Liver (tissue), 9 donors: ENCODE measurements around the gene GNB5. TPM values are rescaled to one million over a fixed set of nuclear protein-coding genes. Genes with fewer than 3 reads are reported as not detected.
A peak's percentile ranks its signal among the peaks of the same experiment; 100 is the strongest.

Experiments
- DNase-seq: peaks from one replicate; pipeline ENCODE4 v3.0.0-alpha.2; 2017; ENCODE audit warnings: low spot score
- H3K27ac ChIP-seq, 2 donors: one replicate each; pipeline ENCODE4 v1.7.0; 2013; ENCODE audit warnings: inconsistent platforms in 2 of 2, low read length in 2 of 2, control low read depth in 1 of 2, low read depth in 1 of 2, mild to moderate bottlenecking in 1 of 2
- H3K27me3 ChIP-seq, 4 donors: one replicate each; pipeline versions ENCODE4 v1.6.1 to v1.7.0; 2013; ENCODE audit warnings: low read length in 3 of 4, inconsistent platforms in 1 of 4, mild to moderate bottlenecking in 1 of 4, moderate library complexity in 1 of 4; ENCODE audit not compliant: control insufficient read depth in 4 of 4, insufficient read depth in 4 of 4
- H3K36me3 ChIP-seq, 4 donors: one replicate each; pipeline versions ENCODE4 v1.6.1 to v1.7.0; 2013; ENCODE audit warnings: low read length in 3 of 4, mild to moderate bottlenecking in 3 of 4, low read depth in 1 of 4, moderate library complexity in 1 of 4; ENCODE audit not compliant: control insufficient read depth in 4 of 4, insufficient read depth in 3 of 4
- H3K4me1 ChIP-seq, 4 donors: one replicate each; pipeline versions ENCODE4 v1.6.1 to v1.7.0; 2013; ENCODE audit warnings: low read length in 3 of 4, mild to moderate bottlenecking in 3 of 4, moderate library complexity in 1 of 4; ENCODE audit not compliant: control insufficient read depth in 4 of 4, insufficient read depth in 4 of 4
- H3K4me3 ChIP-seq, 3 donors: one replicate each; pipeline versions ENCODE4 v1.6.1 to v1.7.0; 2013; ENCODE audit warnings: low read length in 3 of 3, control low read depth in 1 of 3, low read depth in 1 of 3, mild to moderate bottlenecking in 1 of 3
- H3K9ac ChIP-seq, 2 donors: one replicate each; pipeline ENCODE4 v1.7.0; 2013; ENCODE audit warnings: low read length in 2 of 2, mild to moderate bottlenecking in 2 of 2, moderate library complexity in 2 of 2, control low read depth in 1 of 2, low read depth in 1 of 2
- H3K9me3 ChIP-seq, 4 donors: one replicate each; pipeline versions ENCODE4 v1.6.1 to v1.7.0; 2013; ENCODE audit warnings: low read length in 3 of 4; ENCODE audit not compliant: control insufficient read depth in 4 of 4
- ATF3 ChIP-seq: IDR thresholded peaks from 2 replicates; pipeline ENCODE4 v1.6.1; 2016; ENCODE audit warnings: antibody characterized with exemption
- CTCF ChIP-seq: fragments of 150-350 bp; IDR thresholded peaks from 2 replicates; pipeline ENCODE4 v1.5.1; 2017; ENCODE audit warnings: improper control_type of control experiment, low read depth, low read length; ENCODE audit not compliant: missing input control
- EGR1 ChIP-seq, 2 donors: IDR thresholded peaks; 2 replicates each; pipeline ENCODE4 v1.6.1; 2016 to 2018; ENCODE audit warnings: antibody characterized with exemption in 2 of 2, low read depth in 2 of 2
- FOXA1 ChIP-seq: IDR thresholded peaks from 2 replicates; pipeline ENCODE4 v1.6.1; 2016; ENCODE audit warnings: antibody characterized with exemption
- FOXA2 ChIP-seq: IDR thresholded peaks from 2 replicates; pipeline ENCODE4 v1.6.1; 2016; ENCODE audit warnings: antibody characterized with exemption
- GABPA ChIP-seq, 2 donors: IDR thresholded peaks in 1 of 2; conservative IDR thresholded peaks in 1 of 2; 2 replicates each; pipeline ENCODE4 v1.6.1; 2016; ENCODE audit warnings: antibody characterized with exemption in 2 of 2, mild to moderate bottlenecking in 1 of 2, moderate library complexity in 1 of 2
- HNF4A ChIP-seq, 2 donors: conservative IDR thresholded peaks; 2 replicates each; pipeline ENCODE4 v1.6.1; 2016; ENCODE audit warnings: antibody characterized with exemption in 2 of 2, mild to moderate bottlenecking in 2 of 2
- HNF4G ChIP-seq: IDR thresholded peaks from 2 replicates; pipeline ENCODE4 v1.6.1; 2016; ENCODE audit warnings: antibody characterized with exemption
- JUND ChIP-seq, 2 donors: IDR thresholded peaks; 2 replicates each; pipeline ENCODE4 v1.6.1; 2016; ENCODE audit warnings: antibody characterized with exemption in 2 of 2
- MAX ChIP-seq: IDR thresholded peaks from 2 replicates; pipeline ENCODE4 v1.6.1; 2016; ENCODE audit warnings: antibody characterized with exemption
- NR2F2 ChIP-seq: IDR thresholded peaks from 2 replicates; pipeline ENCODE4 v1.6.1; 2016; ENCODE audit warnings: antibody characterized with exemption
- RAD21 ChIP-seq, 2 donors: IDR thresholded peaks; 2 replicates each; pipeline ENCODE4 v1.6.1; 2016; ENCODE audit warnings: antibody characterized with exemption in 2 of 2, mild to moderate bottlenecking in 2 of 2
- REST ChIP-seq: IDR thresholded peaks from 2 replicates; pipeline ENCODE4 v1.6.1; 2016; ENCODE audit warnings: antibody characterized with exemption, mild to moderate bottlenecking
- RXRA ChIP-seq, 2 donors: IDR thresholded peaks; 2 replicates each; pipeline ENCODE4 v1.6.1; 2017 to 2018; ENCODE audit warnings: antibody characterized with exemption in 2 of 2, mild to moderate bottlenecking in 1 of 2
- SP1 ChIP-seq: IDR thresholded peaks from 2 replicates; pipeline ENCODE4 v1.6.1; 2018; ENCODE audit warnings: antibody characterized with exemption, mild to moderate bottlenecking
- TAF1 ChIP-seq: conservative IDR thresholded peaks from 2 replicates; pipeline ENCODE4 v1.6.1; 2016; ENCODE audit warnings: antibody characterized with exemption, mild to moderate bottlenecking
- YY1 ChIP-seq: IDR thresholded peaks from 2 replicates; pipeline ENCODE4 v1.6.1; 2016; ENCODE audit warnings: antibody characterized with exemption, mild to moderate bottlenecking
- ZBTB33 ChIP-seq: IDR thresholded peaks from 2 replicates; pipeline ENCODE4 v1.6.1; 2016; ENCODE audit warnings: antibody characterized with exemption
- WGBS: extraction: QIAGEN DNeasy Blood & Tissue Kit; methylation state at CpG from one replicate; pipeline ENCODE4 v1.1.7; 2013; 5-methylcytosine and 5-hydroxymethylcytosine counted together
- polyA plus RNA-seq, 2 donors: library from polyadenylated mRNA; stranded (reverse) in 1 of 2; unstranded in 1 of 2; fragments of 200-250 nt in 1 of 2; fragments of >200 nt in 1 of 2; fragmentation: Nextera tagmentation in 1 of 2; extraction: Ambion mirVana in 1 of 2; gene quantifications; one replicate each; pipeline versions ENCODE4 v1.2.1 to v1.2.3, GENCODE V29; 2013 to 2015
- total RNA-seq, 2 donors: library from RNA; depleted of rRNA; stranded (reverse); fragments of >200 nt; gene quantifications; one replicate each; pipeline ENCODE4 v1.2.3, GENCODE V29; 2014
- donor health status: healthy.
- donor health status: healthy.
- donor health status: healthy.
- donor health status: healthy.
- donor health status: healthy.

GNB5 gene
- total and polyA plus RNA-seq, 4 donors: 13.7 to 19.2 (median 15.7) TPM

- TF ChIP-seq YY1 (peak; percentile 88), TAF1 (no peak), NR2F2 (no peak), RAD21 (IDR thresholded peaks at IDR 0.05) (peak; percentile 48 to 67)
These were observed 119.6 kb downstream of the GNB5 start (continued) for GRCh38 chr15:52071570-52071969.

GRCh38 chr15:52069559-52069958 lies 121.6 kb downstream of the GNB5 start:
- Histone ChIP-seq H3K4me1 (peaks cover 19 to 45% (median 41%) of the 10 kb centered on the region in 4 donors), H3K36me3 (peaks cover 0 to 8% (median under 1%) of the 10 kb centered on the region in 4 donors), H3K9me3 (no peaks in the 10 kb centered on the region), H3K4me3 (no peak overlapping the region), H3K9ac (no peak overlapping the region), H3K27ac (peak overlapping the region; percentile 42 to 59), H3K27me3 (no peaks in the 10 kb centered on the region)
- TF ChIP-seq ZBTB33 (peak; percentile 78), FOXA1 (peak; percentile 68), RXRA (IDR thresholded peaks at IDR 0.05) (peak; percentile 97 to 98), EGR1 (IDR thresholded peaks at IDR 0.05; ENCODE audit: low read depth in 2 of 2) (peak in 1 of 2 donors; percentile 28), JUND (IDR thresholded peaks at IDR 0.05) (peak; percentile 30 to 76), REST (no peak), HNF4A (conservative IDR thresholded peaks at IDR 0.05) (peak; percentile 95 to 97), FOXA2 (peak; percentile 34), SP1 (peak; percentile 84), MAX (peak; percentile 77), YY1 (peak; percentile 67), HNF4G (peak; percentile 82), NR2F2 (no peak), RAD21 (IDR thresholded peaks at IDR 0.05) (peak in 1 of 2 donors; percentile 56), GABPA (IDR thresholded peaks at IDR 0.05 in 1 of 2, conservative IDR thresholded peaks at IDR 0.05 in 1 of 2) (no peak), CTCF (no peak), TAF1 (no peak), ATF3 (peak; percentile 73)
- DNase-seq: no peak
- WGBS: 30% methylated on average over 5 of the region's 5 CpGs
